Measurements from ENCODE around the gene TET3.

The TET3 gene

DNA sequence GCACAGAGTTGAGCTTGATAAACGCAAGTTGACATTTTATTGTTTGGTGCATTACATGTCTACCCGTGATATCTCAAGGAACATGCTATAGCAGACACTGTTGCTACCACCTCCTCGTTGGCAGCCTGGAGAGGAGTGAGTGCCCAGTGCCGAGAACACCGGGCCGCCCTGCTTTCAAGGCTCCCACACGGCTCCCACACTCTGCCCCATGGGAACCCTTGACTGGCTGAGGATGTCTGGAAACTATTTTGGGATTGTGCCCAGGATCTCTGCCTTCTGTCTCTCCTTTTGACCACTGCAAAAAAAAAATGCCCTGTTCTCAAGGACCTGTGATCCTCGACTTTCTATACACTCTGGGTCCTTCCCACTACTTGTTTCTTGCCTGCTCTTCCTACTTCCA is 21.1 kb downstream of the TET3 start:
- no peak for DNase-seq (ENCODE audit: low spot score)

- no peak for DNase-seq (ENCODE audit: low spot score)
Measured at GRCh38 chr2:74006459-74006858, 21.7 kb downstream of the TET3 start.

DNA sequence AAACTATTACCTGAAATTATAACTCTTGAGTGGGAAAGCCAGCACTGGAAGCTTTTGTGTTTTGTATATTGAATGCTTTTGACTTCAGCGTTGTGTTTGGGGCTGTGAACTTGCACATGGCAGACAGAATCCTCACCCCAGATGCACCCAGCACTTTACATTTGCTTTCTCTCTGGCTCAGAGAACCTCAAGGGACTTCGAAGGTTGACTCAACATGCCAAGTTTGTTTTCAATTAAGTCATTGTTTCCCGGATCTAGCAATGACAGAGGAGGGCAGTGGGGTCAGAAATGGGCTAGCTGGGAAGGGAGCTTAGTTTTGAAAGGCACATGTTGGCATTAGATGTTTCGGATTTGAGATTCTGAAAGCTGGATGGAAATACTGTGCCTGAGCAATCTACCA is 22.4 kb downstream of the TET3 start:
- DNase-seq (ENCODE audit: low spot score), result no peak

GRCh38 chr2:74007711-74008110 is 23.0 kb downstream of the TET3 start:
- DNase-seq (ENCODE audit: low spot score), result no peak

- no peak for DNase-seq (ENCODE audit: low spot score)
Measured at GRCh38 chr2:74008761-74009395, 24.2 kb downstream of the TET3 start.

GRCh38 chr2:74009577-74009976 is 24.9 kb downstream of the TET3 start:
- no peak for DNase-seq (ENCODE audit: low spot score)

DNA sequence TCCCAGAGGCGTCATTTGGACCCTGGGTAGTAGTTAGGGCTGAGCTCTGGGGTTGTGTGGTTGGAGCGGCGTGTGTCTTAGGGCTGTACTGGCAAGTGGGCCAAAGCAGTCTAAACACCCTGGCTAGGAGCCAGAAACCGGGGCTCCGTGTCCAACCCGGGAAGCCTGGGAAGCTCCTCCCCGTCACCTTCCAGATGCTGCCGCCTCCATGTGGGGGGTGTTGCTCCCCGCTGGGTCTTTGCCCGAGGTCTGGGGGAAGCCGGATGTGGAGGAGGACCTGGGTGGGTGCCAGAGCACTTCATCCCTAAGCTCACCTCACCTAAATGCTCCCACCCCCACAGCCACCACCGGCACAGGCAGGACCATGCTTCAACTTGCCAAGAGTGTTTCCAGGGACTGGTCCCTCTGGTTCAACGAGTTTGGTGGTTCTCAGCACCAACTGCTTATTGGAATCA is 25.4 kb downstream of the TET3 start:
- no peak for DNase-seq (ENCODE audit: low spot score)

GRCh38 chr2:74011246-74011645 is 26.5 kb downstream of the TET3 start:
- no peak for DNase-seq (ENCODE audit: low spot score)

- no peak for DNase-seq (ENCODE audit: low spot score)
Measured at GRCh38 chr2:74014813-74015212, 30.1 kb downstream of the TET3 start.

GRCh38 chr2:74017223-74017622 is 32.5 kb downstream of the TET3 start:
- DNase-seq (ENCODE audit: low spot score), result no peak

DNA sequence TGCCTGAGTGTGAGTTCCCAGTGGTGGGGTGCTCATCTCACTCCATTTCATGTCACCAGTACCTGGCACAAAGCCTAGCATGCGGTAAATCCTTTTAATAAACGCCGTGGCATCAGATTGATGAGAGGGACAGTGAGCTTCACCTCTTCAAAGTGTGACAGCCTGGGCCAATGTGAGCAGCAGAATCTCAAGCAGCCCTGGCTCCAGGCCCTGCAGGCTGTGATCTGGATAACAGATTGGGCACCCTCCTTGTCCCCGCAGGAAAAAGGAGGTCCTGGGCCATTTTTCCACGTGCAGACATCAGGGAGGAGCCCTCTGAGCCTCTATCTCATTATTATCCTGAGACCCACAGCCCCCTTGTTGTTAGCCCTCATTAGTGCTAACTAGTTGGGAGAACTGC is 34.8 kb downstream of the TET3 start:
- no peak for DNase-seq (ENCODE audit: low spot score)

- DNase-seq (ENCODE audit: low spot score), result no peak
Measured at GRCh38 chr2:74020702-74021406, 36.1 kb downstream of the TET3 start.

- DNase-seq (ENCODE audit: low spot score), result no peak
Measured at GRCh38 chr2:74021407-74021755, 36.7 kb downstream of the TET3 start.

- no peak for DNase-seq (ENCODE audit: low spot score)
Measured at GRCh38 chr2:74024216-74024615, 39.5 kb downstream of the TET3 start.

DNA sequence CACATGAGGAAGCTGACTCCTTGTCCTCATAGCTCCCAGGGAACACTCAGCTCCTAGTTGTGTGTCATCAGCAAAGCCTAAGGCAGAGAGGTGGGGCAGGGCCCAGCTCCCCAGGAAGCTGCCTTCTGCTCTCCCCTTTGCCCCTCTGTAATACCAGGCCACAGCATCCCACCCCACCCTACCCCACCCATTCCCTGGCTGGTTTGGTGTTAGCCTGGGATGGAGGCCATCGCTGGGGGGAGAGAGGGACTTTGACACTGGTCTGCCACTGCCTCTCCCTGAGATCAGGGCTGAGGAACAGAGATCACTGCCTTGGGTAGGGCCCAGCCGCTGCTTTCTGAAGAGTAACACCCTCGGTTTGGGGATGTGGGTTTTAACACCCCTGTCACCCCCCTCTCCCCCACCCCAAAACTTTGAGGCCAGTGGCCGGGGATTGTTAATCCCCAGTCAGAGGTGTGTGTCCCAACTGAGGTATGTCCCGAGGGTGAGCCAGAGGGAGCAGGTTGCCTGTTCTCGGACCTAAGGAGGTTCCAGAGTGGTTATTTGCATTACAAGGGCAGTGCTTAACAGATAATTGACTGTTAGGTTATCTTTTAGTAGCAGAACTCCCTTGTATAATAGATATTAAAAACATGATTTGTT is 41.4 kb downstream of the TET3 start:
- DNase-seq (ENCODE audit: low spot score), result no peak

- no peak for DNase-seq (ENCODE audit: low spot score)
Measured at GRCh38 chr2:74026687-74027241, 42.1 kb downstream of the TET3 start.

GRCh38 chr2:74027496-74027895 is 42.8 kb downstream of the TET3 start:
- DNase-seq (ENCODE audit: low spot score), result no peak

DNA sequence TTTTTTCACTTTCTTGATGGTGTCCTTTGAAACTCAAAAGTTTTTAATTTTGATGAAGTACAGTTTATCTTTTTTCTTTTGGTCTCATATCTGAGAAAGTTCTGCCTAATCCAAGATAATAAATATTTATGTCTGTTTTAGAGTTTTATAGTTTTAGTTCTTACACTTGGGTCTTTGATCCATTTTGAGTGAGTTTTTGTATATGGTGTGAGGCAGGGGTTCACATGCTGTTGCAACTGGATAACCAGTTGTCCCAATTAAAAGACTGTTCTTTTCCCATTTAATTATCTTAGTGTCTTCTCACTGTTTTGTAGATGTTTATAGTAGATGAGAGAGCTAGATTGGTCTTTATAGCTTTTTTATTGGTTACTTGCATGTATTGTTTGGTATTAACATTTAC is 43.6 kb downstream of the TET3 start:
- DNase-seq (ENCODE audit: low spot score), result no peak

DNA sequence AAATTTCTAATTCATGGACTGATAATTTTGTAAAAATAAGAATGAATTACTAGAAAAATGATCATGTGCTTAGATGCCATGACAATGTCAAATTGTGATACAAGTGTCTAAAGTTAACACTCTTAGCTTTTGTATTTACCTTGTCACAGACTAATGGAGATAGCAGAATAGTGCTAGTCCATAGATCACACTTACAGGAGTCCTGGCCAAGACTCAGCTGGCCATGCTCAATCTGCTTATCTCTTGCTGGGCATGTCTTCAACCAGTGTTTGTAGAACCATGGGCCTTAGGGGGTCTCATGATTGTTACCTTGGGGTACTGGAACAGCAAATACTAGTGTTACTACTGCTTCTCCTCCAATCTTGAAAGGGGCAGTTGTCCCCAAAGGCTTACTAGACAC is 44.0 kb downstream of the TET3 start:
- no peak for DNase-seq (ENCODE audit: low spot score)

GRCh38 chr2:74029714-74030397 is 45.1 kb downstream of the TET3 start:
- no peak for DNase-seq (ENCODE audit: low spot score)

GRCh38 chr2:74031221-74031620 is 46.5 kb downstream of the TET3 start:
- DNase-seq (ENCODE audit: low spot score), result no peak

GRCh38 chr2:74031959-74032287 is 47.2 kb downstream of the TET3 start:
- no peak for DNase-seq (ENCODE audit: low spot score)

DNA sequence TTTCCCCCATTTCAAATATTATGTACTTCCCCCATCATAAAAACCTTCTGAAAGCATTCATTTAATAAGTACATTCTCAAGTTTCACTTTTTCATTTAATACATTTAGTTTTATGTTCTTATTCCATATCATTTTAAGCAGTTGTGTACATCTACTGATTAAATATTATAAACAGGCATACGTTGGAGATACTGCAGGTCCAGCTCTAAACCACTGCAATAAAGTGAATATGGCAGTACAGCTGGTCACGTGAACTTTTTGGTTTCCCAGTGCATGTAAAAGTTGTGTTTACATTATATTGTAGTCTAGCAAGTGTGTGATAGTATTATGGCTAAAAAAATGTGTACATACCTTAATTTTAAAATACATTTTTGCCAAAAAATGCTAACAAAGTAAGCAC is 48.7 kb downstream of the TET3 start:
- DNase-seq (ENCODE audit: low spot score), result no peak
